Activated CD4-positive, alpha-beta memory T cell treated with anti-CD3 and anti-CD28 coated beads, Interleukin-2, amount 10 ng/mL, durations not matched to agents 7 days and 5 days (primary cell): ENCODE measurements around the gene CA6. TPM values are rescaled to one million over a fixed set of nuclear protein-coding genes. Genes with fewer than 3 reads are reported as not detected.
"Not testable (repeated sequence)": the region's sequence is repeated elsewhere in the genome, so short reads cannot be mapped to it uniquely, and the experiment has no call there.

Experiments
- CTCF ChIA-PET: fragments of 350-600 bp; sonication (Branson Sonifier 250); formaldehyde crosslinking; loops from one replicate; lab custom pipeline; 2021; ENCODE audit warnings: antibody characterized with exemption, inconsistent platforms; lab: Charles Lee
- POLR2A ChIA-PET: fragments of 350-600 bp; sonication (Branson Sonifier 250); formaldehyde crosslinking; loops from one replicate; lab custom pipeline; 2021; ENCODE audit warnings: antibody characterized with exemption; lab: Charles Lee
- DNase-seq: peaks from one replicate; pipeline ENCODE4 v3.0.0-alpha.2; 2020
- H3K27ac Mint-ChIP-seq: one replicate; pipeline ENCODE4 v1.8.0; 2021; ENCODE audit warnings: mild to moderate bottlenecking, mixed read lengths
- H3K27me3 Mint-ChIP-seq: one replicate; pipeline ENCODE4 v1.8.0; 2021; ENCODE audit warnings: mixed read lengths
- H3K36me3 Mint-ChIP-seq: one replicate; pipeline ENCODE4 v1.8.0; 2021; ENCODE audit warnings: low read depth, mixed read lengths
- H3K4me1 Mint-ChIP-seq: one replicate; pipeline ENCODE4 v1.8.0; 2021; ENCODE audit warnings: mixed read lengths
- H3K4me3 Mint-ChIP-seq: one replicate; pipeline ENCODE4 v1.8.0; 2021; ENCODE audit warnings: mild to moderate bottlenecking, mixed read lengths
- H3K9me3 Mint-ChIP-seq: one replicate; pipeline ENCODE4 v1.8.0; 2021; ENCODE audit warnings: mixed read lengths
- total RNA-seq, 2 experiments: library from RNA; stranded (reverse); gene quantifications; one replicate each; pipeline ENCODE4 v1.2.3, GENCODE V29; 2021

Gene CA6
- total RNA-seq, 2 experiments from 2014 or later, result 0.18 TPM; not detected in 1

DNA sequence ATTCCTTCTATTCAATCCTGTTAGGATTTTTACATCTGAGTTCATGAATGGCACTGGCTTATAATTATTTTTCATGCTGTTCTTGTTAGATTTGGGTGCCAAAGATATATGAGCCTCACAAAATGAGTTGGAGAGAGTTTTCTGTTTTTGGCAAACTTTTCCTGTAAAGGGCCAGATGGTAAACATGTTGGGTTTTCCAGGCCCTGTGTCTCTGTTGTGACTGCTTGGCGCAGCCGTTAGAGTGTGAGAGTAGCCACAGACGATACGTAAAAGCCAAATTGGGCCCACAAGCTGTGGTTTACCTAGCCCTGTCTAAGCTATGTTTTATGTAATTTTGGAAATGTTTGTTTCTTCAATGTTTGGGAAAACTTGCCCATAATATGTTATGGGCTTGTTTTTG is 15.6 kb upstream of the CA6 start:
- H3K4me1 Mint-ChIP-seq, result peaks cover 10% of the 10 kb centered on the region
- H3K27me3 Mint-ChIP-seq, result no peaks in the 10 kb centered on the region
- H3K36me3 Mint-ChIP-seq, result no peaks in the 10 kb centered on the region
- no peak for DNase-seq
- H3K9me3 Mint-ChIP-seq, result no peaks in the 10 kb centered on the region
- no peak overlapping the region for H3K4me3 Mint-ChIP-seq
- ChIA-PET CTCF (no interaction called here), POLR2A (no interaction called here)
- H3K27ac Mint-ChIP-seq, result no peak overlapping the region

GRCh38 chr1:8937051-8937450 is 8.6 kb upstream of the CA6 start:
- not testable (repeated sequence) for DNase-seq, H3K36me3 Mint-ChIP-seq, H3K9me3 Mint-ChIP-seq, H3K27me3 Mint-ChIP-seq, H3K4me3 Mint-ChIP-seq, H3K27ac Mint-ChIP-seq
- H3K4me1 Mint-ChIP-seq, result peaks cover 41% of the 10 kb centered on the region
- CTCF ChIA-PET, result interaction anchor here (0.8 to 5.7 kb wide), 4 partner anchors 18 to 68 kb away, joined by 3 to 26 read pairs (median 4); no protein-coding TSS in a partner anchor
- POLR2A ChIA-PET, result interaction anchor here (7.1 kb wide), 1 partner anchor 59 kb away, joined by 35 read pairs; the partner anchor contains the start of gene ENO1

DNA sequence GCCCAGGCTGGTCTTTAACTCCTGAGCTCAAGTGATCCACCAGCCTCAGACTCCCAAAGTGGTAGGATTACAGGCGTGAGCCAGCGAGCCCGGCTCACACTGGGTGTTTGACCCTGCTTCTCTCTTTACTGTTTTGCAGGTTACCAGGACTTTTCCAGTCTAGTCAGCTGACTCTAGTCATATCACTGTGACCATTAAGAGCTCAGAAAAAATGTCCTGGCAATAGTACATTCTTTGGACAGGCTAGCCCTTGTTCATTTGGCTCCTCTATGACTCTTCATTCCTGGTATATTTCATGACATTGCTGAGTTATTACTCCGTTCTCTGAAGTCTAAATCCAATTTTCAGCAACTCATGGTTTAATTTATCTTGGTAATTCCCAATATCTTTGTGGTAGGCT is 8.0 kb upstream of the CA6 start:
- Mint-ChIP-seq H3K36me3 (peaks cover 7% of the 10 kb centered on the region), H3K4me1 (peaks cover 46% of the 10 kb centered on the region), H3K27me3 (no peaks in the 10 kb centered on the region), H3K27ac (peak overlapping the region; percentile 44), H3K4me3 (no peak overlapping the region), H3K9me3 (no peaks in the 10 kb centered on the region)
- CTCF ChIA-PET, result interaction anchor here (0.8 to 5.7 kb wide), 6 partner anchors 10 to 67 kb away, joined by 3 to 26 read pairs (median 4); no protein-coding TSS in a partner anchor
- POLR2A ChIA-PET, result interaction anchor here (1.4 to 7.1 kb wide), 3 partner anchors 26 to 68 kb away, joined by 4 to 35 read pairs (median 4); partner anchors contain the start of gene ENO1
- DNase-seq, result no peak

GRCh38 chr1:8938232-8938999 is 7.3 kb upstream of the CA6 start:
- H3K36me3 Mint-ChIP-seq, result peaks cover 7% of the 10 kb centered on the region
- CTCF ChIA-PET, result interaction anchor here (0.7 to 5.7 kb wide), 7 partner anchors 9 to 172 kb away, joined by 3 to 26 read pairs (median 3); no protein-coding TSS in a partner anchor
- H3K27ac Mint-ChIP-seq, result peak overlapping the region; percentile 44
- H3K4me3 Mint-ChIP-seq, result no peak overlapping the region
- no peaks in the 10 kb centered on the region for H3K9me3 Mint-ChIP-seq
- no peaks in the 10 kb centered on the region for H3K27me3 Mint-ChIP-seq
- no peak for DNase-seq
- POLR2A ChIA-PET, result interaction anchor here (1.2 to 7.1 kb wide), 5 partner anchors 9 to 69 kb away, joined by 4 to 35 read pairs (median 4); partner anchors contain the start of gene ENO1
- peaks cover 53% of the 10 kb centered on the region for H3K4me1 Mint-ChIP-seq

DNA sequence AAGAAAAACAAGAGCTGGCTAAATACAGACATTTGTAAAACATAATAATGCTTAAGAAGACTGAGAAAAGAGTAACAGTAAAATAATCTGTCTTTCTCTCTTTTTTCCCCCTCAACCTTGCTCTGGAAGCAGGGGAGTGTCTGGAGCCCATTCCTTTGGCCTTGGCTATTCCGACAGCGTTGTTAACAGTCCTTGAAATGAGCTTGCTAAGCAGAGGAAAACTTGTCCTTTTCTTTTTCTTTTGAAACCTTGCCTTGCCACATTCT is 6.7 kb upstream of the CA6 start:
- no peak for DNase-seq
- H3K9me3 Mint-ChIP-seq, result no peaks in the 10 kb centered on the region
- ChIA-PET POLR2A (interaction anchor here (0.9 to 7.1 kb wide), 8 partner anchors 9 to 69 kb away, joined by 3 to 35 read pairs (median 4); partner anchors contain the start of gene ENO1), CTCF (interaction anchor here (0.7 to 5.7 kb wide), 8 partner anchors 8 to 171 kb away, joined by 3 to 26 read pairs (median 3); no protein-coding TSS in a partner anchor)
- H3K27me3 Mint-ChIP-seq, result no peaks in the 10 kb centered on the region
- peaks cover 58% of the 10 kb centered on the region for H3K4me1 Mint-ChIP-seq
- H3K4me3 Mint-ChIP-seq, result no peak overlapping the region
- peak overlapping the region; percentile 44 for H3K27ac Mint-ChIP-seq
- peaks cover 7% of the 10 kb centered on the region for H3K36me3 Mint-ChIP-seq

GRCh38 chr1:8939362-8939995 is 6.2 kb upstream of the CA6 start:
- Mint-ChIP-seq H3K36me3 (peaks cover 7% of the 10 kb centered on the region), H3K9me3 (no peaks in the 10 kb centered on the region), H3K27me3 (no peaks in the 10 kb centered on the region), H3K27ac (peak overlapping the region; percentile 44), H3K4me1 (peaks cover 64% of the 10 kb centered on the region), H3K4me3 (no peak overlapping the region)
- no peak for DNase-seq
- CTCF ChIA-PET, result interaction anchor here (0.7 to 5.7 kb wide), 9 partner anchors 12 to 171 kb away, joined by 3 to 26 read pairs (median 3); partner anchors contain the start of gene ENO1
- POLR2A ChIA-PET, result interaction anchor here (0.9 to 7.1 kb wide), 8 partner anchors 8 to 70 kb away, joined by 3 to 35 read pairs (median 4); partner anchors contain the start of gene ENO1

DNA sequence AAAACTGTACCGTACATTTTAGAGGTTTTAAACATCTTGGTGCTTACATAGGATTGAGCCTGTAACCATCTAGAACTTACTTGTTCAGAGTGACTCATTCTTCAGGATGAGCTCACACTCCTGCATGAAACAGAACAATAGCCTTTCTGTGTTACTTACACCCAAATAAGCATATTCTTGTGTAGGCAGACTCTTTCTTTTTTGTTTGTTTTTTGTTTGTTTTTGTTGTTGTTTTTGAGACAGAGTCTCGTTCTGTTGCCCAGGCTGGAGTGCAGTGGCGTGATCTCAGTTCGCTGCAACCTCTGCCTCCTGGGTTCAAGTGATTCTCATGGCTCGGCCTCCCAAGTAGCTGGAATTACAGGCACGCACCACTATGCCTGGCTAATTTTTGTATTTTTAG is 3.8 kb upstream of the CA6 start:
- POLR2A ChIA-PET, result interaction anchor here (1.1 to 7.1 kb wide), 3 partner anchors 20 to 64 kb away, joined by 4 to 35 read pairs (median 4); partner anchors contain the start of gene ENO1
- H3K36me3 Mint-ChIP-seq, result peaks cover 7% of the 10 kb centered on the region
- H3K4me1 Mint-ChIP-seq, result peaks cover 88% of the 10 kb centered on the region
- CTCF ChIA-PET, result interaction anchor here (1.6 to 5.7 kb wide), 5 partner anchors 11 to 63 kb away, joined by 4 to 26 read pairs (median 15); no protein-coding TSS in a partner anchor
- H3K9me3 Mint-ChIP-seq, result no peaks in the 10 kb centered on the region
- H3K27me3 Mint-ChIP-seq, result no peaks in the 10 kb centered on the region
- H3K4me3 Mint-ChIP-seq, result no peak overlapping the region
- no peak for DNase-seq
- H3K27ac Mint-ChIP-seq, result peak overlapping the region; percentile 34

- Mint-ChIP-seq H3K4me3 (no peak overlapping the region), H3K9me3 (no peaks in the 10 kb centered on the region), H3K27me3 (no peaks in the 10 kb centered on the region), H3K36me3 (peaks cover 10% of the 10 kb centered on the region), H3K27ac (peak overlapping the region; percentile 99), H3K4me1 (peaks cover 92% of the 10 kb centered on the region)
- DNase-seq, result no peak
- CTCF ChIA-PET, result interaction anchor here (0.7 to 3.5 kb wide), 6 partner anchors 15 to 85 kb away, joined by 3 to 20 read pairs (median 4); no protein-coding TSS in a partner anchor
- POLR2A ChIA-PET, result interaction anchor here (1.1 to 7.1 kb wide), 4 partner anchors 11 to 66 kb away, joined by 3 to 35 read pairs (median 5); partner anchors contain the start of gene ENO1
Observed at GRCh38 chr1:8943498-8944405, 1.9 kb upstream of the CA6 start.

DNA sequence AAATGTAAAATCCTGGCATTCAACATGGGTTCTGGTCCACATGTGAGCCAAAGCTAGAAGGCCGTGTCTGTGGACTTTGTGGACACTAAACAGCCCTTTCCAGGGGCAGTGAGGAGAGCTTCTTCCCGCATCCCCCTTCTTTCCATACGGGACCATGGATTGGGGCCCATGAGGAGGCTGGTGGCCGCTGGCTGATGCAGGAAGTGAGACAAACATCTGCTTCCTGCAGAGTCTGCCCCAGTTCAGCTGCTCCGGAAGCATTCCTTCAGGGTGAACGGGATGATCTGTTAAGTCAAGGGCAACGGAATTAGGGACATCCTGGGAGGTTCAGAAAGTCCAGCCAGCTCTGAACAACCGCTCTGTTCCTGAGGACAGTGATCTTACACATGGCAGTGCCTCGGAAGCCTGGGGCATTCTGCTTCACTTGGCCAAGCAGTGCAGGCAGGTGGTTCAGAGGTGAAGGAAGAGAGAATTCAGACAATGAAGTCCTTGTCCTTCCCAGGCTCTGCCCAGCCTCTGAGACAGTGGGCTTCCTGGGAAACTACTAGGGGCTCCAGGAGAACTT is 1.5 kb downstream of the CA6 start:
- ChIA-PET CTCF (interaction anchor here (0.6 to 3.3 kb wide), 9 partner anchors 9 to 69 kb away, joined by 3 to 25 read pairs (median 4); partner anchors contain the start of gene ENO1), POLR2A (interaction anchor here (0.9 to 4.1 kb wide), 12 partner anchors 8 to 69 kb away, joined by 3 to 38 read pairs (median 4); partner anchors contain the start of gene ENO1)
- Mint-ChIP-seq H3K4me3 (no peak overlapping the region), H3K27ac (peak overlapping the region; percentile 99), H3K4me1 (peaks cover 84% of the 10 kb centered on the region), H3K36me3 (peaks cover 6% of the 10 kb centered on the region), H3K9me3 (no peaks in the 10 kb centered on the region), H3K27me3 (no peaks in the 10 kb centered on the region)
- peak; percentile 37 for DNase-seq

- no peak for DNase-seq
- Mint-ChIP-seq H3K4me3 (no peak overlapping the region), H3K27me3 (no peaks in the 10 kb centered on the region), H3K9me3 (no peaks in the 10 kb centered on the region), H3K4me1 (peaks cover 55% of the 10 kb centered on the region), H3K36me3 (peaks cover 6% of the 10 kb centered on the region), H3K27ac (peak overlapping the region; percentile 44)
- POLR2A ChIA-PET, result interaction anchor here (1.3 kb wide), 1 partner anchor 37 kb away, joined by 3 read pairs; no protein-coding TSS in a partner anchor
- CTCF ChIA-PET, result interaction anchor here (0.7 to 1.6 kb wide), 3 partner anchors 13 to 55 kb away, joined by 4 to 7 read pairs (median 6); no protein-coding TSS in a partner anchor
Observed at GRCh38 chr1:8950309-8950708, 4.6 kb downstream of the CA6 start.

GRCh38 chr1:8951231-8951630 is 5.6 kb downstream of the CA6 start:
- CTCF ChIA-PET, result interaction anchor here (0.7 to 1.6 kb wide), 7 partner anchors 12 to 54 kb away, joined by 3 to 7 read pairs (median 4); no protein-coding TSS in a partner anchor
- Mint-ChIP-seq H3K9me3 (no peaks in the 10 kb centered on the region), H3K36me3 (peaks cover 6% of the 10 kb centered on the region), H3K4me3 (no peak overlapping the region), H3K27me3 (no peaks in the 10 kb centered on the region), H3K27ac (no peak overlapping the region), H3K4me1 (peaks cover 45% of the 10 kb centered on the region)
- DNase-seq, result no peak
- POLR2A ChIA-PET, result interaction anchor here (0.9 to 2.0 kb wide), 2 partner anchors 37 to 73 kb away, joined by 3 to 9 read pairs; partner anchors contain the start of gene ENO1
